ENCODE measurements around the gene GPLD1.

Gene GPLD1

GRCh38 chr6:24501914-24502313, 12.5 kb upstream of the GPLD1 start:
- no peak for DNase-seq

DNA sequence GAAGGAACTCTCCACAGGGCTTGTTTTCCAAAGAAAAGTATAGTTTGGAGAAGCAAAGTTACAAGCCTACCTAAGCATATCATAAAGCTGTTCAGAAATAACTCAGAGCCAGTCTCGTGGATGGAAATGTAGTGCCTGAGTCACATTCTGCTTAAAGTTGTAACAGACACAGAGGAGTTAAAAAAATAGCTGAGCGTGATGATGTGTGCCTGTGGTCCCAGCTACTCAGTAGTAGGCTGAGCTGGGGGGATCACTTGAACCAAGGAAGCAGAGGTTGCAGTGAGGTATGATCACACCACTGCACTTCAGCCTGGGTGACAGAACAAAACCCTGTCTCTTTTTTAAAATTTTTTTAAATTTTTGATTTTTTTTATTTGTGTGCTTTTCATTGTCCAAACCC, 12.0 kb upstream of the GPLD1 start:
- no peak for DNase-seq

- no peak for DNase-seq
Observed at GRCh38 chr6:24500683-24501082, 11.3 kb upstream of the GPLD1 start.

GRCh38 chr6:24497254-24497970, 8.0 kb upstream of the GPLD1 start:
- no peak for DNase-seq

DNA sequence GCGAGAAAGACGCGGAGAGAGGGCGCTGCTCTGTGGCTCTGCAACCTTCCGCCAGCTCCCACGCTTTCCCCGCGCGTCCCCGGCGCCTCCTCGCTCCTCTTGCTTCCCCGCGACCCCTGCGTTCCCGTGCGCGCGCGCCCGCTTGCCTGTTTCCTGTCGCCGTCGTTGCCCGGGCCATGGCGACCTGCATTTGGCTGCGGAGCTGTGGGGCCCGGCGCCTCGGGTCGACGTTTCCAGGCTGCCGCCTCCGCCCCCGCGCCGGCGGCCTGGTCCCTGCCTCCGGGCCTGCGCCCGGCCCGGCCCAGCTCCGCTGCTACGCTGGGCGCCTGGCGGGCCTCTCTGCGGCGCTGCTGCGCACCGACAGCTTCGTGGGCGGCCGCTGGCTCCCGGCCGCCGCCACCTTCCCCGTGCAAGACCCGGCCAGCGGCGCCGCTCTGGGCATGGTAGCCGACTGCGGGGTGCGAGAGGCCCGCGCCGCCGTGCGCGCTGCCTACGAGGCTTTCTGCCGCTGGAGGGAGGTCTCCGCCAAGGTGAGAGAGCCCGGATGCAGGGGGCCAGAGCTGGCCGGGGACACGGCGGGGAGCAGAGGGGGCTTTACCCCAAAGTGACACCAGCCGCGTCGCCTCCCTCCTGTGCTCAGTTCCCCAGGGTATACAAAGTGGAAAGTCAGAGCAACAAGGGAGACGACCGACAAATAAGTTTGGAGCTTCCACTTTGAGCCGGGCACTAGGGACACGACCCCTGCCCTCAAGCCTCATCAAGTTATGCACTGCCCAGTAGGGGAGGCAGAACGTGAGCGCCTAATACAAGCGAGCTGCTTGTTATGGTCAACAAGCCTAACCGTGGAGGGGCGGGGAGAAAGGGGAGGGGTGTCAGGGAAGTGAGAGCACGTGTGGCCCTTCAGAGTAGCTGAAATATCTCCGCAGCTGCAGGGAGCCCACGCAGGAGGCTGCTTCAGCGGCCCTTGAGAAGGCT, 5.7 kb upstream of the GPLD1 start, which contains the start of gene ALDH5A1:
TSS of gene ALDH5A1 (plus strand) at position 149 of the 975 bp plus-strand sequence. CDS start at position 177, 28 bp downstream.
- DNase-seq = peak in 45 of 51 donors; percentile 3 to 79 (median 53)

GRCh38 chr6:24493945-24494820, 4.8 kb upstream of the GPLD1 start:
- no peak for DNase-seq

- DNase-seq = peak in 2 of 51 donors; percentile 1 to 2
Observed at GRCh38 chr6:24492475-24492874, 3.1 kb upstream of the GPLD1 start.

GRCh38 chr6:24490948-24491347, 1.6 kb upstream of the GPLD1 start:
- no peak for DNase-seq

GRCh38 chr6:24489881-24490280, 503 bp upstream of the GPLD1 start:
- no peak for DNase-seq

DNA sequence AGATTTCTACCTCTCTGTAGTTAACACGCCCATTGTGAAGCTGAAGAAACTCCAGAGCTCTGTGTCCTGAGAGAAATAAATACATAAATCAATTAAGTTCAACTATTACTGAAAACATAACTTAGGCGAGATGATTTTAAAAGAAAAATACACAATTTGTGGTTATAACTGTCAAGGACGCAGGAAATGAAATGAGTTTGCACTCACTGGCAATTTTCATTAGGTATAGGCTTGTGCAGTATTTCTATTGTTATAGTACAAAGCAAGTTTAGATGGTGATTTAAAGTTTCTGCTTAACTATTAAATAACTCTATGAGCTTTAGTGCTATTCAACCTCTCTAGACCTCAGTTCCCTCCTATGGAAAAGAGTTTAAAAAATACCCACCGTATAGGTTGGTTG, 3.3 kb downstream of the GPLD1 start:
- no peak for DNase-seq

- DNase-seq = no peak
Observed at GRCh38 chr6:24484657-24485323, 4.6 kb downstream of the GPLD1 start.

DNA sequence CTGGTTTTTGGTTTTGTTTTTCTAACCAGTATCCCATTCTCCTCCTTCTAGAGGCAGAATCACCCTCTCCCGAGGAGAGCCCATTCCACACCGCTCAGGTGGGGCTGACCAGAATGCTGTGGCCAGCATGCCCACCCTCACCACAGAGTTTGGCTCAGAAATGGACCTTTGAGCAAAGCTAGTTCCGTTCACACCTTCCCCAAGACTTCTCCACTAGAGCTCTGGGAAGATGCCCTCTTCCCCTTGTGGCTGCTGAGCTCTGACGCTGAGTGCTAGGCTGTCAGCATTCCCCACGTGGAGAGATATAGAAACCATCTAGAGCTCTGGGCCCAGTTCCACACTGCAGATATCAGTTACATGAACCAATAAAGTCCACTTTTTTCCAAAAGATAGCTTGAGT, 7.9 kb downstream of the GPLD1 start:
- DNase-seq = no peak

GRCh38 chr6:24480705-24481104, 8.7 kb downstream of the GPLD1 start:
- no peak for DNase-seq

DNA sequence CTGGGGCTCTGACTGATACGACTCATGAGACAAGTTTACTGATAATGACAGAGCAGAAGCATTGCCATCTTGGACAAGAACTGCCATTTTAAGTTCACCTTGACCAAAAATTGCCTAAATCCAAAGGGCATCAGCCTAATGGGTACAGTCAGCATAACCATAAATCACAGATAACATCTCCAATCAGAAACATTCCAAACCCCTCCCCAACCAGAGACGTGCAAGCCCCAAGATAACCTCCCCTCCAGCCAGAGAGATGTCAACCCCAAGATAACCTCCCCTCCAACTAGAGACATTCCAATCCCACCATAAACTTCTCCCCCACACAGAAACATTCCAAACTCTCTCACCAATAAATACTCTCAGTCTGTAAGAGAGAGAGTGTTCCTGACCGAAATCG, 10.5 kb downstream of the GPLD1 start:
- DNase-seq = no peak

DNA sequence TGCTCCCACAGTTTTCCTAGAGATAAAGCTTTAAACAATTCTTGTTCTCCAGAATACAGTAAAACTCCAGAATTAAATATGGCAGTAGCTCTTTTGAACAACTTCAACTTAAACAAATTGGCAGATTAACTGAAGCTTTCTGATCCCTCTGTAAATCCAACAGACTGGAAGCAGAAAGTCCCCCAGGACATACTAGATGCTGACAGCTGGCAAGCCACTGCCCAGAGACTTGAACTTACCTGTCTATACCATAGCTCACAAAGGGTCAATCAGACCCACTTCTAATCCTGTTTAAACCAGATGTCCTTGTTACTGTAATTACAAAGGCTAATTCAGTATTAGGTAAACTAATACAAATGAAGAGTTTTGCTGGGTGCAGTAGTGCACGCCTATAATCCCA, 12.3 kb downstream of the GPLD1 start:
- no peak for DNase-seq

- DNase-seq = no peak
Observed at GRCh38 chr6:24476631-24477030, 12.7 kb downstream of the GPLD1 start.

DNA sequence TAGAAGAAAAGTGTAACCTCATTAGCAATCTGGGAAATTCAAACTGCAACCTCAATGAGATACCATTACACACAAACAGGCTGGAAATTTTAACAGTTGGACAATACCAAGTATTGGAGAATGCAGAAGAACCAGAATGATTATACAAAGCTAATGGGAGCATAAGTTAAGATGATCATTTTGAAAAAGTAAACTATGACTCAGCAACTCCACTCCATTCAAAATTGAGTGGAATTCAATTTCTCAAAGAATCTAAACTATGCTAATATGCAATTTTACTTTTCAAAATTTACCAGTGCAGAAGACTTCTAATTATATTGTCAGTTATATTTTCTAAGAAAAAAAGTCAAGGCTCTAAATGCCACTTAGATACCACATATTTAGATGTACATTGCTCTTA, 17.2 kb downstream of the GPLD1 start:
- DNase-seq = no peak

- no peak for DNase-seq
Observed at GRCh38 chr6:24469811-24470210, 19.6 kb downstream of the GPLD1 start.

- no peak for DNase-seq
Observed at GRCh38 chr6:24464253-24465038, 24.9 kb downstream of the GPLD1 start.

DNA sequence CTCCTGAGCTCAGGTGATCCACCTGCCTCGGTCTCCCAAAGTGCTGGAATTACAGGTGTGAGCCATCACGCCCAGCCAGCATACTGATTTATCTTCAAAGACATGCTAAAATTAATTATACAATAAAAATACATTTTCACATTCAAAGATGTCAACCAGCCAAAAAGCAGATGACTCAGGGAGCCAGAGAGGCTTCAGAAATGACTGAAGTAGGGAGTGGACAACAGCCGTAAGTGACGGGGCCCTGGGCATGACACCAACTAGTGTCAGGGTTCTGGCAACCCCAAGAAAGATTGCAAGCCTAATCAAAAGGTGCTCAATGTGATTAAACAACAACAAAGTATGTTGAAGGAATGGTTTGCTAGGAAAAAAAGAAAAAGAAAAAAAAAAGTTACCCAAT, 28.4 kb downstream of the GPLD1 start:
- no peak for DNase-seq

Measured in hypothalamus (tissue), 51 donors.